ENCODE data around the gene TEAD3.

Gene TEAD3

GRCh38 chr6:35491558-35492257 lies 5.2 kb downstream of the TEAD3 start:
- 43% methylated on average over 4 of the region's 5 CpGs for WGBS
- Histone ChIP-seq H3K27me3 (ENCODE audit: insufficient read depth, low read length) (no peaks in the 10 kb centered on the region), H3K4me1 (ENCODE audit: insufficient read depth, low read length) (peaks cover 68% of the 10 kb centered on the region), H3K4me3 (ENCODE audit: low read length) (peak overlapping the region; percentile 12; the same call in 1 of the 2 replicates), H3K27ac (ENCODE audit: low read depth, low read length) (peak overlapping the region; percentile 45), H3K36me3 (ENCODE audit: insufficient read depth, low read length) (no peaks in the 10 kb centered on the region), H3K9ac (ENCODE audit: low read depth, low read length) (0 out of 2 replicates have a peak overlapping the region, but pooled peaks have one; percentile 24), H3K9me3 (ENCODE audit: insufficient read depth, low read depth, low read length) (no peaks in the 10 kb centered on the region)

GRCh38 chr6:35490821-35491557 lies 5.9 kb downstream of the TEAD3 start:
- Histone ChIP-seq H3K27ac (ENCODE audit: low read depth, low read length) (peak overlapping the region; percentile 91), H3K36me3 (ENCODE audit: insufficient read depth, low read length) (no peaks in the 10 kb centered on the region), H3K4me3 (ENCODE audit: low read length) (peak overlapping the region; percentile 55), H3K4me1 (ENCODE audit: insufficient read depth, low read length) (peaks cover 74% of the 10 kb centered on the region), H3K9ac (ENCODE audit: low read depth, low read length) (peak overlapping the region; percentile 71), H3K27me3 (ENCODE audit: insufficient read depth, low read length) (no peaks in the 10 kb centered on the region), H3K9me3 (ENCODE audit: insufficient read depth, low read depth, low read length) (no peaks in the 10 kb centered on the region)
- WGBS: 33% methylated on average over 8 of the region's 8 CpGs

GRCh38 chr6:35489995-35490791 lies 6.7 kb downstream of the TEAD3 start:
- WGBS: 5% methylated on average over 28 of the region's 28 CpGs
- peak overlapping the region; percentile 55 for H3K4me3 ChIP-seq (ENCODE audit: low read length)
- no peaks in the 10 kb centered on the region for H3K9me3 ChIP-seq (ENCODE audit: insufficient read depth, low read depth, low read length)
- no peaks in the 10 kb centered on the region for H3K36me3 ChIP-seq (ENCODE audit: insufficient read depth, low read length)
- no peaks in the 10 kb centered on the region for H3K27me3 ChIP-seq (ENCODE audit: insufficient read depth, low read length)
- H3K9ac ChIP-seq (ENCODE audit: low read depth, low read length): peak overlapping the region; percentile 71
- H3K4me1 ChIP-seq (ENCODE audit: insufficient read depth, low read length): peaks cover 79% of the 10 kb centered on the region
- H3K27ac ChIP-seq (ENCODE audit: low read depth, low read length): peak overlapping the region; percentile 91

GRCh38 chr6:35489066-35489465 lies 7.8 kb downstream of the TEAD3 start:
- Histone ChIP-seq H3K27me3 (ENCODE audit: insufficient read depth, low read length) (no peaks in the 10 kb centered on the region), H3K4me3 (ENCODE audit: low read length) (no peak overlapping the region), H3K4me1 (ENCODE audit: insufficient read depth, low read length) (peaks cover 77% of the 10 kb centered on the region), H3K9me3 (ENCODE audit: insufficient read depth, low read depth, low read length) (no peaks in the 10 kb centered on the region), H3K9ac (ENCODE audit: low read depth, low read length) (no peak overlapping the region), H3K27ac (ENCODE audit: low read depth, low read length) (peak overlapping the region; percentile 52; the same call in 1 of the 2 replicates), H3K36me3 (ENCODE audit: insufficient read depth, low read length) (peaks cover 1% of the 10 kb centered on the region)
- 93% methylated on average over 1 of the region's 1 CpG for WGBS

- Histone ChIP-seq H3K4me1 (ENCODE audit: insufficient read depth, low read length) (peaks cover 71% of the 10 kb centered on the region), H3K4me3 (ENCODE audit: low read length) (no peak overlapping the region)
- 83% methylated on average over 9 of the region's 9 CpGs for WGBS
Observed at GRCh38 chr6:35488517-35488862, 8.4 kb downstream of the TEAD3 start.

GRCh38 chr6:35487658-35488516 lies 9.0 kb downstream of the TEAD3 start:
- Histone ChIP-seq H3K27me3 (ENCODE audit: insufficient read depth, low read length) (no peaks in the 10 kb centered on the region), H3K27ac (ENCODE audit: low read depth, low read length) (peak overlapping the region; percentile 56), H3K9ac (ENCODE audit: low read depth, low read length) (0 out of 2 replicates have a peak overlapping the region, but pooled peaks have one; percentile 11), H3K36me3 (ENCODE audit: insufficient read depth, low read length) (peaks cover 9% of the 10 kb centered on the region), H3K4me1 (ENCODE audit: insufficient read depth, low read length) (peaks cover 68% of the 10 kb centered on the region), H3K9me3 (ENCODE audit: insufficient read depth, low read depth, low read length) (no peaks in the 10 kb centered on the region), H3K4me3 (ENCODE audit: low read length) (no peak overlapping the region)
- WGBS: 73% methylated on average over 9 of the region's 9 CpGs

More at GRCh38 chr6:35488517-35488862, 8.4 kb downstream of the TEAD3 start:
- Histone ChIP-seq H3K9ac (ENCODE audit: low read depth, low read length) (no peak overlapping the region), H3K27ac (ENCODE audit: low read depth, low read length) (peak overlapping the region; percentile 56; the same call in 1 of the 2 replicates), H3K36me3 (ENCODE audit: insufficient read depth, low read length) (peaks cover 5% of the 10 kb centered on the region), H3K27me3 (ENCODE audit: insufficient read depth, low read length) (no peaks in the 10 kb centered on the region), H3K9me3 (ENCODE audit: insufficient read depth, low read depth, low read length) (no peaks in the 10 kb centered on the region)

GRCh38 chr6:35486005-35486925 lies 10.6 kb downstream of the TEAD3 start:
- WGBS: 81% methylated on average over 61 of the region's 61 CpGs
- peak overlapping the region; percentile 37 for H3K4me3 ChIP-seq (ENCODE audit: low read length)
- no peaks in the 10 kb centered on the region for H3K9me3 ChIP-seq (ENCODE audit: insufficient read depth, low read depth, low read length)
- H3K27ac ChIP-seq (ENCODE audit: low read depth, low read length): peak overlapping the region; percentile 94
- peak overlapping the region; percentile 82 for H3K9ac ChIP-seq (ENCODE audit: low read depth, low read length)
- peaks cover 51% of the 10 kb centered on the region for H3K4me1 ChIP-seq (ENCODE audit: insufficient read depth, low read length)
- no peaks in the 10 kb centered on the region for H3K27me3 ChIP-seq (ENCODE audit: insufficient read depth, low read length)
- H3K36me3 ChIP-seq (ENCODE audit: insufficient read depth, low read length): peaks cover 17% of the 10 kb centered on the region

GRCh38 chr6:35485402-35485877 lies 11.4 kb downstream of the TEAD3 start:
- H3K9ac ChIP-seq (ENCODE audit: low read depth, low read length): peak overlapping the region; percentile 82

GRCh38 chr6:35484921-35485392 lies 11.9 kb downstream of the TEAD3 start:
- peaks cover 41% of the 10 kb centered on the region for H3K4me1 ChIP-seq (ENCODE audit: insufficient read depth, low read length)
- peak overlapping the region; percentile 82 for H3K9ac ChIP-seq (ENCODE audit: low read depth, low read length)
- no peaks in the 10 kb centered on the region for H3K27me3 ChIP-seq (ENCODE audit: insufficient read depth, low read length)
- H3K4me3 ChIP-seq (ENCODE audit: low read length): peak overlapping the region; percentile 37
- no peaks in the 10 kb centered on the region for H3K9me3 ChIP-seq (ENCODE audit: insufficient read depth, low read depth, low read length)
- whole genome bisulfite sequencing: 81% methylated on average over 7 of the region's 7 CpGs
- peak overlapping the region; percentile 94 for H3K27ac ChIP-seq (ENCODE audit: low read depth, low read length)
- peaks cover 21% of the 10 kb centered on the region for H3K36me3 ChIP-seq (ENCODE audit: insufficient read depth, low read length)

More at GRCh38 chr6:35485402-35485877, 11.4 kb downstream of the TEAD3 start:
- WGBS: 32% methylated on average over 11 of the region's 11 CpGs
- Histone ChIP-seq H3K4me1 (ENCODE audit: insufficient read depth, low read length) (peaks cover 43% of the 10 kb centered on the region), H3K4me3 (ENCODE audit: low read length) (peak overlapping the region; percentile 37), H3K27me3 (ENCODE audit: insufficient read depth, low read length) (no peaks in the 10 kb centered on the region), H3K9me3 (ENCODE audit: insufficient read depth, low read depth, low read length) (no peaks in the 10 kb centered on the region), H3K27ac (ENCODE audit: low read depth, low read length) (peak overlapping the region; percentile 94), H3K36me3 (ENCODE audit: insufficient read depth, low read length) (peaks cover 21% of the 10 kb centered on the region)

All from HUES64 (cell line).